Nucleus accumbens (tissue), 56 donors: ENCODE measurements around the gene FAM47C.
"Not testable (repeated sequence)": the region's sequence is repeated elsewhere in the genome, so short reads cannot be mapped to it uniquely, and the experiment has no call there.

Experiments used
- DNase-seq, 56 donors: peaks; one replicate each; lab custom pipeline; 2025; lab: John Stamatoyannopoulos, UW

FAM47C gene

GRCh38 chrX:37008182-37008581, at the start of gene FAM47C:
FAM47C (plus strand) TSS chrX:37008366; CDS start chrX:37008411, 45 bp downstream.
- not testable (repeated sequence) for DNase-seq

- no peak for DNase-seq
Observed at GRCh38 chrX:36961590-36961989, 46.6 kb upstream of the FAM47C start.

- no peak for DNase-seq
Observed at GRCh38 chrX:36963069-36963808, 44.9 kb upstream of the FAM47C start.

GRCh38 chrX:36963852-36964251, 44.3 kb upstream of the FAM47C start:
- no peak for DNase-seq

GRCh38 chrX:36973575-36973974, 34.6 kb upstream of the FAM47C start:
- DNase-seq, result no peak

- no peak for DNase-seq
Observed at GRCh38 chrX:36974911-36975310, 33.3 kb upstream of the FAM47C start.

GRCh38 chrX:36978886-36979285, 29.3 kb upstream of the FAM47C start:
- DNase-seq, result no peak

GRCh38 chrX:36983831-36984230, 24.3 kb upstream of the FAM47C start:
- no peak for DNase-seq

- DNase-seq, result not testable (repeated sequence)
Observed at GRCh38 chrX:36985416-36986209, 22.6 kb upstream of the FAM47C start.

GRCh38 chrX:36986231-36986630, 21.9 kb upstream of the FAM47C start:
- DNase-seq, result no peak

- not testable (repeated sequence) for DNase-seq
Observed at GRCh38 chrX:36987212-36987611, 21.0 kb upstream of the FAM47C start.

- no peak for DNase-seq
Observed at GRCh38 chrX:37000140-37000539, 8.0 kb upstream of the FAM47C start.

GRCh38 chrX:37010496-37010895, 2.3 kb downstream of the FAM47C start:
- DNase-seq, result no peak

- not testable (repeated sequence) for DNase-seq
Observed at GRCh38 chrX:37034260-37034659, 26.1 kb downstream of the FAM47C start.

GRCh38 chrX:37036674-37037220, 28.6 kb downstream of the FAM47C start:
- DNase-seq, result not testable (repeated sequence)

GRCh38 chrX:37038814-37039213, 30.6 kb downstream of the FAM47C start:
- not testable (repeated sequence) for DNase-seq

GRCh38 chrX:37042956-37043885, 35.1 kb downstream of the FAM47C start:
- not testable (repeated sequence) for DNase-seq

GRCh38 chrX:37047776-37048175, 39.6 kb downstream of the FAM47C start:
- no peak for DNase-seq

- not testable (repeated sequence) for DNase-seq
Observed at GRCh38 chrX:37057572-37057971, 49.4 kb downstream of the FAM47C start.

GRCh38 chrX:37060999-37061398, 52.8 kb downstream of the FAM47C start:
- DNase-seq, result peak in 3 of 56 donors; percentile 0 to 1 (median 1)
